CD4-positive, alpha-beta T cell treated with Interleukin-4 for 1 hour (primary cell): ENCODE data around the gene AUH.
"Not testable (repeated sequence)": the region's sequence is repeated elsewhere in the genome, so short reads cannot be mapped to it uniquely, and the experiment has no call there.

Experiments
- DNase-seq, 2 donors: peaks; one replicate each; pipeline ENCODE4 v3.0.0-alpha.2; 2020 to 2022

AUH gene

GRCh38 chr9:91378695-91379127 lies 17.0 kb upstream of the AUH start:
- DNase-seq, result no peak

GRCh38 chr9:91378054-91378453 lies 16.3 kb upstream of the AUH start:
- not testable (repeated sequence) for DNase-seq

- DNase-seq, result no peak
Measured at GRCh38 chr9:91376239-91376638, 14.5 kb upstream of the AUH start.

- DNase-seq, result no peak
Measured at GRCh38 chr9:91374939-91375338, 13.2 kb upstream of the AUH start.

GRCh38 chr9:91371894-91372293 lies 10.2 kb upstream of the AUH start:
- no peak for DNase-seq

- not testable (repeated sequence) for DNase-seq
Measured at GRCh38 chr9:91370006-91370405, 8.3 kb upstream of the AUH start.

GRCh38 chr9:91364702-91365101 lies 3.0 kb upstream of the AUH start:
- DNase-seq, result no peak

- DNase-seq, result no peak
Measured at GRCh38 chr9:91364005-91364404, 2.3 kb upstream of the AUH start.

- no peak for DNase-seq
Measured at GRCh38 chr9:91362051-91362611, 413 bp upstream of the AUH start.

GRCh38 chr9:91360551-91361290 lies 997 bp downstream of the AUH start:
- no peak for DNase-seq

- no peak for DNase-seq
Measured at GRCh38 chr9:91359734-91360470, 1.8 kb downstream of the AUH start.

GRCh38 chr9:91359083-91359482 lies 2.6 kb downstream of the AUH start:
- DNase-seq, result no peak

GRCh38 chr9:91354881-91355280 lies 6.8 kb downstream of the AUH start:
- DNase-seq, result no peak

- DNase-seq, result no peak
Measured at GRCh38 chr9:91349115-91349555, 12.6 kb downstream of the AUH start.

- no peak for DNase-seq
Measured at GRCh38 chr9:91348191-91348807, 13.4 kb downstream of the AUH start.

- DNase-seq, result no peak
Measured at GRCh38 chr9:91347377-91347776, 14.3 kb downstream of the AUH start.

GRCh38 chr9:91346644-91347043 lies 15.1 kb downstream of the AUH start:
- DNase-seq, result no peak

- DNase-seq, result no peak
Measured at GRCh38 chr9:91345978-91346377, 15.7 kb downstream of the AUH start.

GRCh38 chr9:91342575-91342974 lies 19.1 kb downstream of the AUH start:
- no peak for DNase-seq

GRCh38 chr9:91341749-91342148 lies 20.0 kb downstream of the AUH start:
- no peak for DNase-seq

- DNase-seq, result no peak
Measured at GRCh38 chr9:91341258-91341746, 20.4 kb downstream of the AUH start.

- DNase-seq, result no peak
Measured at GRCh38 chr9:91340395-91340967, 21.2 kb downstream of the AUH start.

GRCh38 chr9:91338681-91339080 lies 23.0 kb downstream of the AUH start:
- DNase-seq, result no peak
